Omental fat pad (tissue), 4 donors: ENCODE data around the gene GLIS1. TPM values are rescaled to one million over a fixed set of nuclear protein-coding genes. Genes with fewer than 3 reads are reported as not detected.

ENCODE experiments used
- ATAC-seq: fragments of 150-250 bp; one replicate; pipeline ENCODE4 v1.9.1; 2016; ENCODE audit warnings: mild to moderate bottlenecking, moderate library complexity; ENCODE audit not compliant: low FRiP score
- DNase-seq: peaks from one replicate; pipeline ENCODE4 v3.0.0-alpha.2; 2019; ENCODE audit warnings: low spot score
- total RNA-seq, 4 donors: library from RNA; depleted of rRNA; stranded (reverse); fragments of >200 nt; gene quantifications; one replicate each; pipeline ENCODE4 v1.1.0, GENCODE V29; 2016
- TF ChIP-seq, protein P1 (sequence below), 3 donors: fragments of 450-650 bp; IDR thresholded peaks; one replicate each; pipeline ENCODE4 v1.5.1; 2016 to 2017; ENCODE audit warnings: antibody characterized with exemption in 3 of 3, mild to moderate bottlenecking in 3 of 3, moderate library complexity in 2 of 3

GLIS1 gene
- total RNA-seq, 4 donors from 2014 or later = 0.19 to 1.4 (median 0.75) TPM

DNA sequence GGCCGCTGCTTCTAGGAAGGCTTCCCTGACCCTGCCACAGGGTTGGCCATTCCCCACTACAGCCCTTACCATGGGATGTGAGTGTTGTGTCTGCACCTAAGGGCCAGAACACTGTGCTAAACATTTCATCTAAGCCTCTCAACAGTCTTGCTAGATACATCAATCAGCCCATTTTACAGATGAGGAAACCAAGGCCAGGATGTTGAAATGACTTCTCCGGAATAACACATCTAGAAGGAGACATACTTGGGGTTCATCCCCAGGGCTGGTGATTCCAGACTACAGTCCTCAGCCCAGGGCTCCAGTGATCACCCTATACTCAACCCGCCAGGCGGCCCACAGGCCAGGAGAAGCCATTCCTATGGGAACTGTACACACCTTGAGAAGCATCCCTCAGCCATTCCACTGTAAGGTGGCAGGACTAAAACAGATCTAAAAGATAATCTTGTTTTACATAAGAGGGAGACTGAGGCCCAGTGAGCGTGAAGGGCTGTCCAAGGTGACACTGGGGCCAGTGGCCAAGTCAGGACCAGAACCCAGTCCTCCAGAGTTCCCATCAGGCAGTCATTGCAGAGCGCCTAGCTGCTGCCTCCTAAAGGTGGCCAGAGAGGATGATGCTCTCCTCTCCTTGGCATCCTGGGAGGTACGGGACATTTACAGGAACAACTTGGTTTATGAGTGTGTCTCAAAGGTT is 119.5 kb downstream of the GLIS1 start:
- no peak for DNase-seq
- TF ChIP-seq, protein P1, sequence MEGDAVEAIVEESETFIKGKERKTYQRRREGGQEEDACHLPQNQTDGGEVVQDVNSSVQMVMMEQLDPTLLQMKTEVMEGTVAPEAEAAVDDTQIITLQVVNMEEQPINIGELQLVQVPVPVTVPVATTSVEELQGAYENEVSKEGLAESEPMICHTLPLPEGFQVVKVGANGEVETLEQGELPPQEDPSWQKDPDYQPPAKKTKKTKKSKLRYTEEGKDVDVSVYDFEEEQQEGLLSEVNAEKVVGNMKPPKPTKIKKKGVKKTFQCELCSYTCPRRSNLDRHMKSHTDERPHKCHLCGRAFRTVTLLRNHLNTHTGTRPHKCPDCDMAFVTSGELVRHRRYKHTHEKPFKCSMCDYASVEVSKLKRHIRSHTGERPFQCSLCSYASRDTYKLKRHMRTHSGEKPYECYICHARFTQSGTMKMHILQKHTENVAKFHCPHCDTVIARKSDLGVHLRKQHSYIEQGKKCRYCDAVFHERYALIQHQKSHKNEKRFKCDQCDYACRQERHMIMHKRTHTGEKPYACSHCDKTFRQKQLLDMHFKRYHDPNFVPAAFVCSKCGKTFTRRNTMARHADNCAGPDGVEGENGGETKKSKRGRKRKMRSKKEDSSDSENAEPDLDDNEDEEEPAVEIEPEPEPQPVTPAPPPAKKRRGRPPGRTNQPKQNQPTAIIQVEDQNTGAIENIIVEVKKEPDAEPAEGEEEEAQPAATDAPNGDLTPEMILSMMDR (IDR thresholded peaks at IDR 0.05) = no peak
- ATAC-seq = no peak

GRCh38 chr1:53618500-53619366 is 120.2 kb downstream of the GLIS1 start:
- ATAC-seq (no peak), DNase-seq (no peak)
- TF ChIP-seq, protein P1 (IDR thresholded peaks at IDR 0.05) = no peak

DNA sequence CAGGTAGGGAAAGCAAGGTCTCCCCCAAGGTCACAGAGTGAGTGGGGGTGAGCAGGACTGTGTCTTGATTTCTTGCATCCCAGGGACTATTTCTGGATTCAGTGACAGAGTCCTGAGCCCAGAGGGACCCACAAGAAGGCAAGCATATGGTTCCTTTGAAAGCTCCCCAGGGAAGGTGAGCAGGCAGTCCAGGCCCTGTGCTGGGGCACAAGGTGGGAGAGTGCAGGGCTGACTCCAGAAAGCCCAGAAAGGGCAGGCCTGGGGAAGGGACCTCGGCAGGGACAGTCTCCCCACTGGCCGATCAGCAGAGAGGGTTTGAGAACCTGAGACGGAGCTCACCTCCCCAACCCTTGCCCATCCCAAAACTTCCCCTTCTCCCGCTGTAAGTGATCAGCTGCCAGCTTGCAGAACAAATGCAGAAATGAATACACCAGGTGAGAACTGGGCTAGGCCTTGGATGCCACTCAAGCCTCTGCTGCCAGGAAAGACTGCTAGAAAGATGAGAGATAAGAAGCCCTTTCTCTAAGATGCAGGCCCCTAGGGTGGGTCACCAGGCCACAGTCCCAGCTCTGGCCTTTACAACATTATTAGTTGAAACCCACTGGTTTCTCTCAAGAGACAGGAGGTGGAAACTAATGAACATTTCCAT is 121.0 kb downstream of the GLIS1 start:
- ATAC-seq = no peak
- DNase-seq = no peak
- TF ChIP-seq, protein P1 (IDR thresholded peaks at IDR 0.05) = no peak

- ATAC-seq (no peak), DNase-seq (no peak)
- TF ChIP-seq, protein P1 (IDR thresholded peaks at IDR 0.05) = no peak
Observed at GRCh38 chr1:53617382-53617781, 121.6 kb downstream of the GLIS1 start.

DNA sequence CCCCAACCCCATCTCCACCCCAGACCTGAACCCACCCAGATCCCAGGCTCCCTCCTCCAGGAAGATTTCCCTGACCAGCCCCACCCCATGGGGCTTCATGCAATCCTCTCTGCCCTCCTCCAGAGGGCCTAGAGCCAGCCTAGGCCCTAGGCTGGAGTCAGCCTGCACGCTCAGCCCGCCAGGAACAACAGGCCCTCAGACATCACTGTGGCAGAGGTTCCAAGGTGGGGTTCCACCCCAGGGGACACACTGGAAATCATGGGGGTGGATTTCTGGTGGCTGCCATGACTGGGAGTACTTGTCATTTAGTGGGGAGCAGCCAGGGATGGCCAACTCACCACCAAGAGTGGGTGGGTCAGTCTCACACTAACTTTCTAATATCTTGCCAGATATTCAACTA is 122.0 kb downstream of the GLIS1 start:
- ATAC-seq = no peak
- TF ChIP-seq, protein P1 (IDR thresholded peaks at IDR 0.05) = no peak
- DNase-seq = no peak

GRCh38 chr1:53616511-53616910 is 122.5 kb downstream of the GLIS1 start:
- no peak for ATAC-seq
- DNase-seq = no peak
- TF ChIP-seq, protein P1 (IDR thresholded peaks at IDR 0.05) = no peak
